Measurements from ENCODE around the gene VTI1A.

- TF ChIP-seq CTCF (conservative IDR thresholded peaks at IDR 0.05; ENCODE audit: low read depth, low read length) (no peak), POLR2A (IDR thresholded peaks at IDR 0.05; ENCODE audit: low read depth, low read length) (no peak), MXI1 (IDR thresholded peaks at IDR 0.05; ENCODE audit: borderline replicate concordance, low read depth, low read length) (no peak)
- TF ChIP-seq, protein P1, sequence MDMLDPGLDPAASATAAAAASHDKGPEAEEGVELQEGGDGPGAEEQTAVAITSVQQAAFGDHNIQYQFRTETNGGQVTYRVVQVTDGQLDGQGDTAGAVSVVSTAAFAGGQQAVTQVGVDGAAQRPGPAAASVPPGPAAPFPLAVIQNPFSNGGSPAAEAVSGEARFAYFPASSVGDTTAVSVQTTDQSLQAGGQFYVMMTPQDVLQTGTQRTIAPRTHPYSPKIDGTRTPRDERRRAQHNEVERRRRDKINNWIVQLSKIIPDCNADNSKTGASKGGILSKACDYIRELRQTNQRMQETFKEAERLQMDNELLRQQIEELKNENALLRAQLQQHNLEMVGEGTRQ (IDR thresholded peaks at IDR 0.05; ENCODE audit: low read depth, low read length) = no peak
Observed at GRCh38 chr10:112507988-112508387, 61.0 kb downstream of the VTI1A start.

All from IMR-90 (cell line).